ENCODE data around the gene KRT222.

KRT222 gene

DNA sequence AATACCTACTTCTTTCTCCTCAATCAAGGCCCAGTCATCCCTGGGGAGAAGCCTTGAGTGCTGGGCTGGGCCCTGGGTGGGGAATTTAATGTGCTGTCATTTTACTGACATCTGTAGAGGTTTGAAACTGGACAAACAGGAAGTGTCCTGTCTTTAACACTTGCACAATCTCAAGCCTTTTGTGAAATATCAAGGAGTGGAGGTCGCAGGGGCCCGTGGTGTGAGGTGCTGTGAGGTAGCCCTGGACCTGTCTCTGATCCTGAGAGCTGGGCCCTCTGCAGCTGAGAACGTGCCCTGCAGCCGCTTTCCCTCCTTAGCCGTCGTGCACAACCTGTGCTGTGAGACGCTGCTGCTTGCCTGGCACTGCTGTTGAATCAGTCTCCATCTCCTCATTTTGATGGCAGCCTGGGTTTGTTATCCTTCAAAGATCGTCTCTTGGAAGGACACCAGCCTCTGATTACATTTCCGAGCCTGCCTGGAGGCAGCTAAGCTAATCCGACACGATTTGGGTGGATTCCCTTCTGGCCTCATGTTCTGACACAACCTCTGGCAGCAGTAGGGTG lies 47.2 kb downstream of the KRT222 start:
- no peak for DNase-seq (ENCODE audit: extremely low spot score, insufficient read length, low read depth)
- FAIRE-seq = no peak

DNA sequence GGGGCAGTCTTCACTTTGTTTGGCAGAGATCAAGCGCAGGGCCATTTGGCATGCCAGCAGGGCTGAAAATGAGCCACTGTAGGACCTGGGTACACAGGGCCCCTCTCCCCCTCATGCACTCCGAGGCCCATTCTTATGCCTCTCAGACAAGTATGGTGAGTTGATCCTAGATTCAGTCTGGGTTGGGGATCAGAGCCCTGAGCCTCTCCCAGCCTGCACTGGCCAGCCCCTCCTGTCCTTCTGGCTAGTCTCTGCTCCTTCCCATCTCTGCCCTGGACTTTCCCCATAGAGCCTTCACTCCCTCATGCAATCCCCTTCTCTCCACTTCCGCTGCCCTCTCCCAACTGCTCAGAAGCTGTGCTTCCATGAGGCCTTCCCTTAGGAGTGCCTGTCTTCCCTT lies 48.4 kb downstream of the KRT222 start:
- FAIRE-seq = no peak
- no peak for DNase-seq (ENCODE audit: extremely low spot score, insufficient read length, low read depth)

DNA sequence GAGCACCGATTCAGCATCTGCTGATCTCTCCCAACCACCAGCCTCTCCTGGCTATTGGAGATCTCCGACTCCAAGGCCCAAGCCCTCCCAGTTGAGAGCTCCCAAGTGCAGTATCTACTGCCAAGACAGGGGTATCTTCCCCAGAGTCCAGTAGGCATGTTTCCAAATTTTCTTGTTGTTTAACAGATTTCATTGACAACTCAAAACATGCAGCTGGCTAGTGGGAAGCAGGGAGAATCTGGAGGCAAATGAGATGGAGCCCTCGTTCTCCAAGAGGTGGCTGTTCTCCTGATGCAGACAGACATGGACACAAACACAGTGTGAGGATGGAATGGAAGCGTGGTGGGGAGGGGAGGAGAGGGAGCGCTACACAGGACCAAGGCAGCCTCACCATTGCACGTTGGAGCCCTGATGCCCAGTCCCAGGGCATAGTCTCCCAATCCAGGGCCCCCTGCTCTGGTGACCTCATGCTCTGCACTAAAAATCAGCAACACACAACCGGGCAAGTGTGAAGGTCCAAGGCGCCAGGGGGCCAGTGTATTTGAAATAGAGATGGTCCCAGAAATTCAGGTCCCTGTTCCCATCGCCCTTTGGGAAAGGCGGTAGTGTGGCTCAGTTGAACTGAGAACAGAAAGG lies 49.0 kb downstream of the KRT222 start:
- FAIRE-seq = no peak

DNA sequence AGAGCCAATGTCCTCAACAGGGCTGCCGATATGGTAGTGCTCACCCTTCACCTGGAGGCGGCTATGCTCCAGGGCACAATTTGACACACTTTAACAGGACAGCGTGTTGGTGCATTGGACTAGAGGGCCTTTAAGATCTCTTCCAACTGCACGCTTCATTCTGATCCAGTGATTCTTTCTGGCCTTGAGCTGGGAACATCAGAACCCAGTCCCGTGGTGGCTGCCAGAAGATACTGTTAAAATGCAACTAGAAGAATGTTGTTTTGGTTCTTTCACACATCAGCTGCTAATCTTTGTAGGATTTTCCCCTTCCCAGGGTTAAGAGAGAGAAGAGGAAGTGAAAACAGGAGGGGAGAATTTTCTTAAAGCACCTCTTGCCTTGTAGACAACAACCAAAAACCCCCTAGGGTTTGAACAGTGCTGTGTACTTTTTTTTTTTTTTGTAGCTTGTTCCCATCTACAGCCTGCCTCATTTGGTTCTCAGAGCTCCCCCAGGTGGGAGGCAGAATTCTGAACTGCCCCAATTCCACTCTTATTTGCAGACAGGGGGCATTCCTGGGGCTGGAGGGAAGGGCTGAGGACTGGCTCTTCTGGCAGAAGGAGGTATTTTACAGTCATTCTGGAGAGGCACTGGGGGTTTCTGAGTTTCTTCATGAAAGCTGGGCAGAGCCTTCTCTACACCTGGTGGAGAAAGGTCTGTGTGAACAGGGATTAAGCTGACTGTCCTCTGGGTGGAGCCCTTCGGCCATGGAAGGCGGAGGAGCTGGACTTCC lies 49.7 kb downstream of the KRT222 start:
- DNase-seq (ENCODE audit: extremely low spot score, insufficient read length, low read depth) (peak; percentile 54), FAIRE-seq (peak; percentile 95)

More for the DNA sequence above, 49.0 kb downstream of the KRT222 start:
- no peak for DNase-seq (ENCODE audit: extremely low spot score, insufficient read length, low read depth)

DNA sequence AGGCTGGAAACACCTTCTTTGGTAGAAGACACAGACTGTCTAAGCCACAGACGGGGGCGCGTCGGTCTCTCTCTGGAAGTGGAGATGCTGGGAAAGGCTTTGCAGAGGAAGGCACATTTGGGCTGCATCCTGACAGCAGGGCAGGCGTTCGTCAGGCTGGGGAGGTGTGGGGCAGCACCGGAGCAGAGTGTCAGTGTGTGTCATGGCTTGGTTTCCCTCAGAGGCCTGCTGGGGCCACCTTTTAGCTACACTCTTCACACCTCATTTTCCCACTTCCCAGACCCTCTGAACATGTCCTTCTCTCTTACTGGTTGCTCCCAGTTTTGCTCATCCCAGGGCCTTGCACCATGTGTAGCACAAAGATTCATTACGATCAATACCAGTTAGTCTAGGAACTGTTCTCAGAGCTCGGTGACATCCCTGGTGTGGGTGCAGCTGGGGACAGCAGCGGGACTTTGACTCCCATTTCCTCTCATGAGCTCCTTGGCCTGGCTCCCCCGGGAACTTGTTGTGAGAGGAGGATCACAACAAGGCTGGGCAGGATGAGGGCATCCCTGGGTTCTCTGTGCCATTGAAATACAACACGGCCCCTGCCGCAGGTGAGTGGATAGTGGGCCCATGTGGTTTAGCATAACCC lies 50.4 kb downstream of the KRT222 start:
- peak; percentile 55 for FAIRE-seq
- no peak for DNase-seq (ENCODE audit: extremely low spot score, insufficient read length, low read depth)

DNA sequence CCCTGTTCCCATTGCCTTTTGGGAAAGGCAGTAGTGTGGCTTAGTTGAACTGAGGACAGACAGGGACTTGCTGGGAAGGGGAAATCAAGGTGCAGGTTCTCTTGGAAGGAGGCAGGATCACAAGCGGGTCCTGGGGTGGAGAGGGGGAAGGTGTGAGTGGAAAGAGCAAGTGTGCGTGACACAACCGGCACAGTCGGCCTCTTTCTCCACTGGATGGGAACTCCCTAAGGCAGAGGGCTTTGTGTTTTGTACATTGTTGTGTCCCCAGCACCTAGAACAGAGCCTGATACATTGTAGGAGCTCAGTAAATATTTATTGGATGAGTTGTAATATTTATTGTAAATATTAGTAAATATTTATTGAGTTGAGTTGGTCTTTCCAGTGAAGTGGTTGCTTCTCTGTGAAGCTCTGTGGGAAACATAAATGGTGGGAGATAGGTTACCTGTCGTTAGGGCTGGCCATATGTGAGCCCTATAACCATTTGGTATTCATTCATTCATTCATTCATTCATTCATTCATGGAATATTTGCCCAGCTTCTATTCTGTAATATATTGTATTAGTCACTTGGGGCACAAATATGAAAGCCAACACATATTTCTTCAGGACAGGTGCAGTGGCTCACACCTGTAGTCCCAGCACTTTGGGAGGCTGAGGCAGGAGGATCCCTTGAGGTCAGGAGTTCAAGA lies 51.4 kb downstream of the KRT222 start:
- FAIRE-seq (no peak), DNase-seq (ENCODE audit: extremely low spot score, insufficient read length, low read depth) (no peak)

DNA sequence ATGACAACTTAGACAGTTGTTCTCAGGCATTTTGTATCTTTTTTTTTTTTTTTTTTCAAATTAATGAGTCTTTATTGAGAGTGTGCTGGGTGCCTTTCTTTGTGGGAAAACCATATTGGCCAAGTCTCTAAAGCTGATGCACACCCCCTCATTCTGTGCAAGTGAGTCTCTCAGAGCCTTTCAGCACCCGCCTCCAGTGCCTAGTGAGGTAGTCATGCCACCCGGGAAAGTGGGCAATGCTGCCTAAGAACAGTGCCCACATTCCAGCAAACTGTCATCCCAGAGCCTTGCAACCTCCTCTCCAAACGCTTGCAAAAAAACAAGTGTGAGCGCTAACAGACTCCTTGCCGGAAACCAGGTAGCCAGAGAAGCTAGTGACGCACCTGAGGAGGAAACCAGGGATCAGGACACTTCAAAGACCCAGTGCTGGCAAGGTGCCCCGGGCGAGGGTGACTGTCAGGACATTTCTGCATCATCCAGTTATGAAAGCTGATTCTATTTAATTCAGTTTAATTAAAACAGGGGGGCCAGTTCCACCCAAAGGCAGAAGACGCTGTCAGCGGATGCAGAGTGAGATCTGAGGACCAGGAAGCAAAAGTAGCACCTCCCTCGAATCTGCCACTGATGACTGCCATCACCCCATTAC lies 52.3 kb downstream of the KRT222 start:
- DNase-seq (ENCODE audit: extremely low spot score, insufficient read length, low read depth) = no peak
- no peak for FAIRE-seq

DNA sequence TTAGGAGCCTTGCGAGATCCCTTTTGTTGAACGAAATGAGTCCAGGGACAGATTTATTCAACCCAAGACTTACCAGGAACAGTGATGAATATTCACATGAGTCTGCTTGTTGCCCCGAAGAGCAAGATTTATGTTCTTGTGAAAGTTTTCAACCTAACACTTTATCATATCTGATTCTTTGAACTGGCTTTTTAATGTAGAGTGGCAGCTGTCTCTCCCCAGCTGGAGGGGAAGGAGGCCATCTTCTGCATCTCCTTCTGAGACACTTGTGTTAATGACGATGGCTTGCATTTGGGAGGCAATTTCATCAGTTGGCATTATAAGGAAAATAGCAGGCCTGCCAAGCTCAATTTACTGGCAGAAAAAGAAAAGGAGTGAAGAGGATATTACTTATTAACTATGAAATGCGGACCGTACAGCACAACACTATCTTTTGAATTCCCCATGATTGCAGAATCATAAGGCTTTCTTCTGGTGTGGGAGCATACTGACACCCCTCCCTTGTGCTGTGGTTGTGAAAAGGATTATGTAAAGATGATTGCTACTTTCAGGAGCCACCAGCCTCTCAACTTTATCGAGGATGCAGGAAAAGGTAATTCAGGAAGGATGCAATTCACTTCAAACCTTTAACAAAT lies 53.0 kb downstream of the KRT222 start:
- no peak for FAIRE-seq
- no peak for DNase-seq (ENCODE audit: extremely low spot score, insufficient read length, low read depth)

DNA sequence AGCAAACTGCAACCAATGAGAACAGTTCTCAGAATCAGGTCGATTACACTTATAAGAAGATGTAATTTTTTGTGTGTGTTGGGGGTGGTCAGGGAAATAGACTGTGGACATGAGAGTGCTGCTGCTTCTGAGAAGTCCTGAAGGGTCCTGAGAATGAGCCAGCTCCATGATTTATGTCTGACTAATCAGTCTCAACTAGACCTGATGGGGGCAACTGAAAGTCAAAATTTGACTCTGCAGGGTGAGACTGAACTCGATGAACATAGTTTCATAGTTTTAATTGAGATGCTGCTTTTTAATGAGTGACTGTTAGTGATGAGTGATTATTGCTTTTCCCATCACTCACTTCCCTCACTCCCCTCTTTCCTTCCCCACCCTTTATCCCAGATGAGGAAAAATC lies 54.6 kb downstream of the KRT222 start:
- FAIRE-seq (no peak), DNase-seq (ENCODE audit: extremely low spot score, insufficient read length, low read depth) (no peak)

DNA sequence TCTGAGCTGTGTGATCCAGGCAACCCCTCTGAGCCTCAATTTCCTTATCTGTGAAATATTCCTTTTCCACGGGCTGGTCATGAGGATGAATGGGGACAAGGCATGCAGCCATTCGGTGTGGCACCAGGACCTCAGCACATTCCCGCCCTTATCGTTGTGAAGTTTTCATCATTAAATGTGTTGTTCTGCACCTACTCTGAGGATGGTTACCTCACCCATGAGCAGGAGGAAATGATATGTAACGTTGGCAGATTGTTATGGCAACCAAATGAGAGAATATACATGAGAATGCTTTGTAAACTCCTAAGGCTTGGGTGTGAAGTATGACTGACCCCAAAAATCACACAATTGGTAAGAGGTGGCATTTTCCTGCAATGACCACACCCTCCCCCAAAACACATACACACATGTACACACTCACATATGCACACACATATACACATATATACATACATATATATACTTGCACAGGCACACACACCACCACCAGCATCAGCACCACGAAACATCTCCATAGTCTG lies 56.9 kb downstream of the KRT222 start:
- no peak for DNase-seq (ENCODE audit: extremely low spot score, insufficient read length, low read depth)
- no peak for FAIRE-seq

DNA sequence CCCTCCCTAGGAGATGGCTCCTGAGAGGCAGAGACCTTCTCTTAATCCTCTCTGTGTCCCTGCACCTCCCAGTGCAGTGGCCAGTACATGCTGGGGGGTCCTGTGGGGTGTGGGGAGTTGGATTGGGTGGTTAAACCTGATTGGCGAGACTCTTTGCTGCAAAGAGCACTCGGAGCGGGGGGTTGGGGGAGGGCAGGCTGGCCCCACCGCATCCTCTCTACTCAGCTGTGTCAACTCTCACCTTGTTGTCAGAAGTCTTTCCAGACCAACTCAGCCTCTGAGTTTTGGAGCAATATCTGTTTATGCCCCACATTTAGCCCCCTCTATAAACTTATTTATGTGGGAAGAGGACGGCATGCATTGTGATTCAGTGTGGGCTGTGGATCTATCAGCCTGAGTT lies 57.3 kb downstream of the KRT222 start:
- FAIRE-seq (no peak), DNase-seq (ENCODE audit: extremely low spot score, insufficient read length, low read depth) (no peak)

DNA sequence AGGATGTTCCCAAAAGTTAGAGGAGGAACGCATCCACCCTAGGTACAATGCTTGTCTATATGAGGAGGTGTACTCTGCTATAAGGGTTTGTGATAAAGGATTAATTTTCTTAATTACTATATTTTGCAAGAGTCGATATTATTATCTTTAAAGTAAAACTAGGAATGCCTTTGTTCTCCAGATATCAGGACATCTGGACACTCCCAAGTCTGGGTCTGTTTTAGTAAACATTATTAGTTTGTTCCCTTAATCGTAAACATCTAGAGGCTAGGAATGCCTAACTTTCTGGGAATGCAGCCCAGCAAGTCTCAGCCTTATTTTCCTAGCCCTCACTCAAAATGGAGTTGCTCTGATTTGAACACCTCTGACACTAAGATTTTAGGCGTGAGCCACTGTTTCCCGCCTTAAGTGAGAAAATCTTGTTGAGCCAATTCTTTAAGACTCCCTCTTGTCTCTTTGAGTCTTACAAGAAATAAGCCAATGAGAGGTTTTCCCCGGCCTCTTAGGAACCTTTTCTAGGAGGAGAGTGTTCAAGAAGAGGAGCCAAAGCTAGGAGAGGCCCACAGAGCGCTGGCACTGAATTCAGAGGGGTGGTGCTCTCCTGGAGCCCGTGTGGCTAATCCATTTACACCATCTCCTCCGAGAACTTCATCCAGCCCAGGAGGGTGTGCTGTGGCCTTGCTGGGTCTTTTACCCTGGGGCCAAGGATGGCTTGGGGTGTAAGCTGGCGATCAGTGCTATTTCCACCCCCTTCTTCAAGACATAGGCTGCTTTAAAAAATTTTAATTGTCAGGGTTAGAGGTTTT lies 58.2 kb downstream of the KRT222 start:
- DNase-seq (ENCODE audit: extremely low spot score, insufficient read length, low read depth) = no peak

DNA sequence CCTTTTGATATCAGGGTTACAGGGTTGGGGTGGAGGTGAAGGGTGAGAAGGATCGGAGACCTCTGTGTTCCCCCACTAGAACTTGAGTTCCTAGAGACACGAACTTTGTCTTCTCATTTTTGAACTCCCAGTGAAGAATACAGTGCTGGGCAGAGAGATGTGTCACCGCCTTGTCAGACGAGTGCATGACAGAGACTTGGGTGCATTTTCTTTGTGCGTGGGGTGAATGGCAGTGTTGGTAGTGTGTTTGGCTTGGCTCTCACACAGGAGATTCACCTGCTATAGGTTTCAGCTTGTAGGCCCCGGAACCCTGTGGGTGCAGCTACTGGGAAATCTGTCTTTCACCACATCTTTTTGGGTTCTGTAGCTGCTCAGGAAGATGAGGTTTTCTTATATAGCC lies 59.7 kb downstream of the KRT222 start:
- no peak for DNase-seq (ENCODE audit: extremely low spot score, insufficient read length, low read depth)
- no peak for FAIRE-seq

More for the DNA sequence above, 58.2 kb downstream of the KRT222 start:
- no peak for FAIRE-seq

Measured in GM18507 (cell line).